Tibial nerve (tissue), 4 donors: Measurements from ENCODE around the gene PCLO. TPM values are rescaled to one million over a fixed set of nuclear protein-coding genes. Genes with fewer than 3 reads are reported as not detected.
"Not testable (repeated sequence)": the region's sequence is repeated elsewhere in the genome, so short reads cannot be mapped to it uniquely, and the experiment has no call there.

Source experiments
- DNase-seq, 2 donors: peaks; one replicate each; pipeline ENCODE4 v3.0.0-alpha.2; 2019; ENCODE audit warnings: low spot score in 2 of 2
- H3K27ac ChIP-seq, 4 donors: fragments of 200-600 bp; sonication (generic) in 3 of 4; one replicate each; pipeline ENCODE4 v1.5.1; 2017 to 2019; ENCODE audit warnings: mild to moderate bottlenecking in 1 of 4
- H3K27me3 ChIP-seq, 2 donors: fragments of 200-600 bp; sonication (generic) in 1 of 2; one replicate each; pipeline versions ENCODE4 v1.5.1 to v1.6.0; 2017 to 2019
- H3K36me3 ChIP-seq, 3 donors: fragments of 200-600 bp; sonication (generic); one replicate each; pipeline ENCODE4 v1.5.1; 2018 to 2019
- H3K4me1 ChIP-seq, 4 donors: fragments of 200-600 bp; sonication (generic) in 3 of 4; one replicate each; pipeline ENCODE4 v1.5.1; 2017 to 2019
- H3K4me3 ChIP-seq, 4 donors: fragments of 200-600 bp; sonication (generic) in 3 of 4; one replicate each; pipeline ENCODE4 v1.5.1; 2017 to 2019; ENCODE audit warnings: mild to moderate bottlenecking in 1 of 4, moderate library complexity in 1 of 4
- H3K9me3 ChIP-seq, 4 donors: fragments of 200-600 bp; sonication (generic) in 3 of 4; one replicate each; pipeline ENCODE4 v1.5.1; 2017 to 2019
- EP300 ChIP-seq, 2 donors: sonication (generic); formaldehyde crosslinking; IDR thresholded peaks; one replicate each; pipeline ENCODE4 v1.6.1; 2017; ENCODE audit warnings: antibody characterized with exemption in 2 of 2, mild to moderate bottlenecking in 1 of 2
- POLR2A ChIP-seq, 2 donors: fragments of 450-650 bp; IDR thresholded peaks; one replicate each; pipeline ENCODE4 v1.6.1; 2017; ENCODE audit warnings: antibody characterized with exemption in 2 of 2, mild to moderate bottlenecking in 2 of 2, moderate library complexity in 2 of 2
- WGBS, 2 donors: methylation state at CpG; one replicate each; pipeline ENCODE4 v1.1.5; 2018; 5-methylcytosine and 5-hydroxymethylcytosine counted together
- total RNA-seq, 4 donors: library from RNA; depleted of rRNA; stranded (reverse); fragments of >200 nt; gene quantifications; one replicate each; pipeline ENCODE4 v1.1.0, GENCODE V29; 2016
- TF ChIP-seq, protein P1 (sequence below), 5 experiments: fragments of 200-600 bp in 3 of 5; fragments of 450-650 bp in 2 of 5; sonication (generic) in 3 of 5; IDR thresholded peaks; one replicate each; pipeline ENCODE4 v1.5.1; 2016 to 2019; ENCODE audit warnings: antibody characterized with exemption in 5 of 5, mild to moderate bottlenecking in 3 of 5, moderate library complexity in 2 of 5

PCLO gene
- total RNA-seq, 4 donors from 2014 or later: under 0.01 to 0.78 (median 0.52) TPM

- Histone ChIP-seq H3K4me3 (no peak overlapping the region), H3K4me1 (no peaks in the 10 kb centered on the region), H3K9me3 (no peaks in the 10 kb centered on the region), H3K27me3 (no peaks in the 10 kb centered on the region), H3K27ac (no peak overlapping the region), H3K36me3 (no peaks in the 10 kb centered on the region)
- no peak for TF ChIP-seq POLR2A (IDR thresholded peaks at IDR 0.05)
- TF ChIP-seq EP300 (IDR thresholded peaks at IDR 0.05): no peak
- TF ChIP-seq, protein P1, sequence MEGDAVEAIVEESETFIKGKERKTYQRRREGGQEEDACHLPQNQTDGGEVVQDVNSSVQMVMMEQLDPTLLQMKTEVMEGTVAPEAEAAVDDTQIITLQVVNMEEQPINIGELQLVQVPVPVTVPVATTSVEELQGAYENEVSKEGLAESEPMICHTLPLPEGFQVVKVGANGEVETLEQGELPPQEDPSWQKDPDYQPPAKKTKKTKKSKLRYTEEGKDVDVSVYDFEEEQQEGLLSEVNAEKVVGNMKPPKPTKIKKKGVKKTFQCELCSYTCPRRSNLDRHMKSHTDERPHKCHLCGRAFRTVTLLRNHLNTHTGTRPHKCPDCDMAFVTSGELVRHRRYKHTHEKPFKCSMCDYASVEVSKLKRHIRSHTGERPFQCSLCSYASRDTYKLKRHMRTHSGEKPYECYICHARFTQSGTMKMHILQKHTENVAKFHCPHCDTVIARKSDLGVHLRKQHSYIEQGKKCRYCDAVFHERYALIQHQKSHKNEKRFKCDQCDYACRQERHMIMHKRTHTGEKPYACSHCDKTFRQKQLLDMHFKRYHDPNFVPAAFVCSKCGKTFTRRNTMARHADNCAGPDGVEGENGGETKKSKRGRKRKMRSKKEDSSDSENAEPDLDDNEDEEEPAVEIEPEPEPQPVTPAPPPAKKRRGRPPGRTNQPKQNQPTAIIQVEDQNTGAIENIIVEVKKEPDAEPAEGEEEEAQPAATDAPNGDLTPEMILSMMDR (IDR thresholded peaks at IDR 0.05): no peak
- no peak for DNase-seq
- WGBS, 2 donors: 92 to 93% methylated on average over 4 of the region's 4 CpGs
Measured at GRCh38 chr7:83085299-83085698, 77.4 kb downstream of the PCLO start.

DNA sequence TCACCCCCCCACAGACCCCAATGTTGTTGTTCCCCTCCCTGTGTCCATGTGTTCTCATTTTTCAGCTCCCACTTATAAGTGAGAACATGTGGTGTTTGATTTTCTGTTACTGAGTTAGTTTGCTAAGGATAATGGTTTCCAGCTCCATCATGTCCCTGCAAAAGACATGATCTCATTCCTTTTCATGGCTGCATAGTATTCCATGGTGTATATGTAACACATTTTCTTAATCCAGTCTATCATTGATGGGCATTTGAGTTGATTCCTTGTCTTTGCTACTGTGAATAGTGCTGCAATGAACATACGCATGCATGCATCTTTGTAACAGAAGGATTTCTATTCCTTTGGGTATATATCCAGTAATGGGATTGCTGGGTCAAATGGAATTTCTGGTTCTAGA, 82.8 kb downstream of the PCLO start:
- not testable (repeated sequence) for H3K4me3 ChIP-seq, H3K36me3 ChIP-seq, H3K27ac ChIP-seq, H3K4me1 ChIP-seq, DNase-seq, H3K27me3 ChIP-seq, H3K9me3 ChIP-seq
- 91 to 97% methylated on average over 1 of the region's 1 CpG for WGBS, 2 donors

DNA sequence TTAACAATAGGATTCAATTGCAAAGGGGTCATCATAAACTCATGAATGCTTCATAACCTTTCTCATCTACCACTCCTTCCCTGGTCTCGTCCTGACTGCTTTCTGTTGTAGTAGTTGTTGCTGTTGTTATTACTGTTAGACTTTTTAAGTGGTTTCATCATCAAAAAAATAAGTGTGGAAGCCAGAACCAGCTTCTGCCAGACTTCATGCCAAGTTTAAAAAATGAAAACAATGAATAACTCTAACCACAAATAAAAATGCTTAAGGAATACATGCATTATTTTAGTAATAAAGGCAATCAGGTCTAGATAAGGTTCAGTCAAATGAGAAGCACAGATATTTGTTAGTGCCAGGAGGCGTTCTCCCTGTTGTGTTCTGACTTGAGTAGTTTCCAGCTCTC, 85.4 kb downstream of the PCLO start:
- TF ChIP-seq EP300 (IDR thresholded peaks at IDR 0.05) (no peak), POLR2A (IDR thresholded peaks at IDR 0.05) (no peak)
- TF ChIP-seq, protein P1 (IDR thresholded peaks at IDR 0.05): no peak
- Histone ChIP-seq H3K27ac (no peak overlapping the region), H3K4me1 (no peaks in the 10 kb centered on the region), H3K27me3 (no peaks in the 10 kb centered on the region), H3K36me3 (no peaks in the 10 kb centered on the region), H3K9me3 (no peaks in the 10 kb centered on the region), H3K4me3 (no peak overlapping the region)
- no peak for DNase-seq
- 56 to 62% methylated on average over 2 of the region's 2 CpGs for WGBS, 2 donors

DNA sequence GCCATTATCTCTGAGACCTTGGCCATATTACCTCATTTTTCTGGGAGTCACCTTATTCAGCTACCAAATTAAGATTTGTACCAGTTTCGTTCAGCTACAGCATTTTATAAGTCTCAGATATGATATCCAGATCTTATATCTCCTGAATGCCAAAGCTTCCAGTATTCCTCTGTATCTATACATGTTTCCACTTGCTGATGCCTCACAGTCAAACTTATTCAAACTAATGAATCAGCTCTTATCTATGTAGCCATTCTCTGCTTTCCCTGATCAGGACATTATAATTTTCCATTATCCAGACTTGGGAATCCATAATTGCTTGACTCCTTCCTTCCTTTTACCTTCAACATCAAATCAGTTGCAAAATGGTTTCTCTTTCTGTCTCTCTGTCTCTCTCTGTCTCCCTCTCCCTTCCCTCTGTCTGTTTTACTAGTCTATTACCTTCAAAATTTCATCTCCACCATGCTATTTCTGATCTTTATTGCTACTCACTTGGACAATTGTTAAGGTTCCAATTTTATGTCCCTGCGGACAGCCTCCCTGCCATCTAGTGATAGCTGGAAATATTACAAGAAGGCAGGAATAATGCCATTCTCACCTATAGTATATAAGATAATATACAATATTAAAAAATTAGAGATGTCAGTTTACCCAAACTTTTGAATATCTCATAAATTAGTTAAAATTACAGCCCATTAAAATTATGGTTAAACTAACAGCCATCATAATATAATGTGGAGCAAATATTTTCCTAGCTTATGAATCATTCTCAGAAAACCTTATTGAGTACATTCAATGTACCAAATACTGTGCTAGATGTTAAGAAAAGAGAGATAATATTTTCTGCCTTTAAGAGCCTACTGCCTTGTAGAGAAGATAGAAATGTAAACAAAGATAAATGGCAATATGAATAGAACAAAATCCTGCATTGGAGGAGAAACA, 89.8 kb downstream of the PCLO start:
- TF ChIP-seq, protein P1 (IDR thresholded peaks at IDR 0.05): no peak
- TF ChIP-seq POLR2A (IDR thresholded peaks at IDR 0.05): no peak
- H3K27ac ChIP-seq: no peak overlapping the region
- no peak overlapping the region for H3K4me3 ChIP-seq
- no peaks in the 10 kb centered on the region for H3K36me3 ChIP-seq
- H3K27me3 ChIP-seq: no peaks in the 10 kb centered on the region
- no peak for DNase-seq
- no peaks in the 10 kb centered on the region for H3K4me1 ChIP-seq
- WGBS, 2 donors: 78 to 88% methylated on average over 2 of the region's 2 CpGs
- H3K9me3 ChIP-seq: no peaks in the 10 kb centered on the region

- Histone ChIP-seq H3K27ac (no peak overlapping the region), H3K36me3 (no peaks in the 10 kb centered on the region), H3K9me3 (no peaks in the 10 kb centered on the region), H3K4me3 (no peak overlapping the region), H3K27me3 (no peaks in the 10 kb centered on the region), H3K4me1 (no peaks in the 10 kb centered on the region)
- DNase-seq: no peak
- 31 to 35% methylated on average over 3 of the region's 3 CpGs for WGBS, 2 donors
- TF ChIP-seq EP300 (IDR thresholded peaks at IDR 0.05) (no peak), POLR2A (IDR thresholded peaks at IDR 0.05) (no peak)
- TF ChIP-seq, protein P1 (IDR thresholded peaks at IDR 0.05): no peak
Measured at GRCh38 chr7:83065714-83066113, 97.0 kb downstream of the PCLO start.
